Astrocyte (in vitro differentiated cells and primary cell): ENCODE measurements around the gene LMX1A. TPM values are rescaled to one million over a fixed set of nuclear protein-coding genes. Genes with fewer than 3 reads are reported as not detected.

Experiments
- DNase-seq: peaks from one replicate; pipeline ENCODE4 v3.0.0-alpha.2; 2010; ENCODE audit warnings: low read depth
- FAIRE-seq: peaks from 2 replicates; lab custom pipeline; 2011; peaks lifted over from hg19 to GRCh38; lab: Jason Lieb, UNC
- H2AFZ ChIP-seq: 2 replicates; pipeline ENCODE4 v1.6.0; 2012; ENCODE audit warnings: low read depth, low read length, inconsistent platforms
- H3K27ac ChIP-seq: 2 replicates; pipeline ENCODE4 v1.5.1; 2011; ENCODE audit warnings: low read depth, low read length, inconsistent platforms
- H3K27me3 ChIP-seq: 2 replicates; pipeline ENCODE4 v1.6.0; 2011; ENCODE audit warnings: low read length, inconsistent platforms; ENCODE audit not compliant: insufficient read depth
- H3K36me3 ChIP-seq: 2 replicates; pipeline ENCODE4 v1.5.1; 2011; ENCODE audit warnings: low read length, inconsistent platforms; ENCODE audit not compliant: insufficient read depth
- H3K4me1 ChIP-seq: 2 replicates; pipeline ENCODE4 v1.5.1; 2011; ENCODE audit warnings: low read length, inconsistent platforms; ENCODE audit not compliant: insufficient read depth
- H3K4me2 ChIP-seq: 2 replicates; pipeline ENCODE4 v1.6.0; 2012; ENCODE audit warnings: low read length, inconsistent platforms
- H3K4me3 ChIP-seq: 2 replicates; pipeline ENCODE4 v1.5.1; 2011; ENCODE audit warnings: low read depth, mild to moderate bottlenecking, low read length, inconsistent platforms; ENCODE audit not compliant: insufficient read depth
- H3K79me2 ChIP-seq: 2 replicates; pipeline ENCODE4 v1.6.0; 2012; ENCODE audit warnings: mild to moderate bottlenecking, low read length, inconsistent platforms; ENCODE audit not compliant: insufficient read depth
- H3K9ac ChIP-seq: 2 replicates; pipeline ENCODE4 v1.6.0; 2012; ENCODE audit warnings: mild to moderate bottlenecking, low read length, inconsistent platforms
- H3K9me3 ChIP-seq: 2 replicates; pipeline ENCODE4 v1.5.1; 2012; ENCODE audit warnings: low read depth, mild to moderate bottlenecking, low read length, inconsistent platforms; ENCODE audit not compliant: insufficient read depth
- H4K20me1 ChIP-seq: 2 replicates; pipeline ENCODE4 v1.6.0; 2012; ENCODE audit warnings: low read length, inconsistent platforms; ENCODE audit not compliant: insufficient read depth
- H3K27ac Mint-ChIP-seq: one replicate; pipeline ENCODE4 v1.8.0; 2021; ENCODE audit warnings: mild to moderate bottlenecking, mixed read lengths; ENCODE audit not compliant: unreplicated experiment
- H3K27me3 Mint-ChIP-seq: one replicate; pipeline ENCODE4 v1.8.0; 2021; ENCODE audit warnings: low read depth, mixed read lengths; ENCODE audit not compliant: unreplicated experiment
- H3K36me3 Mint-ChIP-seq: one replicate; pipeline ENCODE4 v1.8.0; 2021; ENCODE audit warnings: low read depth, mixed read lengths; ENCODE audit not compliant: unreplicated experiment
- H3K4me1 Mint-ChIP-seq: one replicate; pipeline ENCODE4 v1.8.0; 2021; ENCODE audit warnings: low read depth, mixed read lengths; ENCODE audit not compliant: unreplicated experiment
- H3K4me3 Mint-ChIP-seq: one replicate; pipeline ENCODE4 v1.8.0; 2021; ENCODE audit warnings: mild to moderate bottlenecking, moderate library complexity, mixed read lengths; ENCODE audit not compliant: unreplicated experiment
- H3K9me3 Mint-ChIP-seq: one replicate; pipeline ENCODE4 v1.8.0; 2021; ENCODE audit warnings: mild to moderate bottlenecking, mixed read lengths; ENCODE audit not compliant: unreplicated experiment
- CTCF ChIP-seq: IDR thresholded peaks from 2 replicates; pipeline ENCODE4 v1.5.1; 2011; ENCODE audit warnings: low read depth, mild to moderate bottlenecking, inconsistent platforms, low read length, moderate library complexity; ENCODE audit not compliant: insufficient read depth
- EZH2 ChIP-seq: IDR thresholded peaks from 2 replicates; pipeline ENCODE4 v1.6.1; 2012; ENCODE audit warnings: mild to moderate bottlenecking, low read length, inconsistent platforms; ENCODE audit not compliant: insufficient read depth
- total RNA-seq: library from RNA; stranded (reverse); gene quantifications from 2 replicates; pipeline ENCODE4 v1.2.1, GENCODE V29; 2021

LMX1A gene
- total RNA-seq, 1 donor from 2014 or later, result not detected

- Mint-ChIP-seq H3K4me1 (no peaks in the 10 kb centered on the region), H3K27ac (no peak overlapping the region), H3K27me3 (peaks cover 62% of the 10 kb centered on the region), H3K36me3 (no peaks in the 10 kb centered on the region), H3K9me3 (no peaks in the 10 kb centered on the region), H3K4me3 (no peak overlapping the region)
- H3K4me2 ChIP-seq, result no peak overlapping the region
- no peak overlapping the region for H3K9ac ChIP-seq
- TF ChIP-seq EZH2, result no peak
- no peak for TF ChIP-seq CTCF
- H3K79me2 ChIP-seq, result no peaks in the 10 kb centered on the region
- no peak overlapping the region for H3K4me3 ChIP-seq
- no peaks in the 10 kb centered on the region for H3K9me3 ChIP-seq
- DNase-seq, result no peak
- no peaks in the 10 kb centered on the region for H3K4me1 ChIP-seq
- no peak overlapping the region for H2AFZ ChIP-seq
- no peaks in the 10 kb centered on the region for H3K36me3 ChIP-seq
- no peaks in the 10 kb centered on the region for H4K20me1 ChIP-seq
- H3K27ac ChIP-seq, result no peak overlapping the region
- FAIRE-seq, result no peak
- H3K27me3 ChIP-seq, result peaks cover 2% of the 10 kb centered on the region
These were observed 56.1 kb downstream of the LMX1A start for GRCh38 chr1:165300400-165300903.

- no peak for DNase-seq
- Mint-ChIP-seq H3K27ac (no peak overlapping the region), H3K36me3 (no peaks in the 10 kb centered on the region), H3K4me1 (no peaks in the 10 kb centered on the region), H3K27me3 (peaks cover 54% of the 10 kb centered on the region), H3K4me3 (no peak overlapping the region), H3K9me3 (no peaks in the 10 kb centered on the region)
- Histone ChIP-seq H3K9ac (no peak overlapping the region), H3K4me2 (no peak overlapping the region), H2AFZ (no peak overlapping the region), H3K36me3 (no peaks in the 10 kb centered on the region), H4K20me1 (no peaks in the 10 kb centered on the region), H3K4me3 (no peak overlapping the region), H3K9me3 (no peaks in the 10 kb centered on the region), H3K27me3 (peaks cover 2% of the 10 kb centered on the region), H3K27ac (no peak overlapping the region), H3K79me2 (no peaks in the 10 kb centered on the region), H3K4me1 (no peaks in the 10 kb centered on the region)
- no peak for FAIRE-seq
- TF ChIP-seq EZH2 (no peak), CTCF (no peak)
These were observed 58.2 kb downstream of the LMX1A start for GRCh38 chr1:165298203-165298820.

GRCh38 chr1:165296205-165296604, 60.3 kb downstream of the LMX1A start:
- H3K9ac ChIP-seq, result no peak overlapping the region
- TF ChIP-seq CTCF (no peak), EZH2 (no peak)
- FAIRE-seq, result no peak

More at GRCh38 chr1:165296205-165296604, 60.3 kb downstream of the LMX1A start:
- no peak overlapping the region for H3K4me3 Mint-ChIP-seq
- no peak overlapping the region for H3K27ac Mint-ChIP-seq
- peaks cover 44% of the 10 kb centered on the region for H3K27me3 Mint-ChIP-seq
- Histone ChIP-seq H3K4me2 (no peak overlapping the region), H3K27ac (no peak overlapping the region), H3K79me2 (no peaks in the 10 kb centered on the region), H3K4me1 (no peaks in the 10 kb centered on the region), H3K27me3 (peaks cover 2% of the 10 kb centered on the region), H3K9me3 (no peaks in the 10 kb centered on the region), H4K20me1 (no peaks in the 10 kb centered on the region), H3K36me3 (no peaks in the 10 kb centered on the region), H2AFZ (no peak overlapping the region), H3K4me3 (no peak overlapping the region)
- no peak for DNase-seq
- no peaks in the 10 kb centered on the region for H3K9me3 Mint-ChIP-seq
- H3K36me3 Mint-ChIP-seq, result no peaks in the 10 kb centered on the region
- H3K4me1 Mint-ChIP-seq, result no peaks in the 10 kb centered on the region
